ENCODE results near the gene OPCML.

- TF ChIP-seq, protein P1, sequence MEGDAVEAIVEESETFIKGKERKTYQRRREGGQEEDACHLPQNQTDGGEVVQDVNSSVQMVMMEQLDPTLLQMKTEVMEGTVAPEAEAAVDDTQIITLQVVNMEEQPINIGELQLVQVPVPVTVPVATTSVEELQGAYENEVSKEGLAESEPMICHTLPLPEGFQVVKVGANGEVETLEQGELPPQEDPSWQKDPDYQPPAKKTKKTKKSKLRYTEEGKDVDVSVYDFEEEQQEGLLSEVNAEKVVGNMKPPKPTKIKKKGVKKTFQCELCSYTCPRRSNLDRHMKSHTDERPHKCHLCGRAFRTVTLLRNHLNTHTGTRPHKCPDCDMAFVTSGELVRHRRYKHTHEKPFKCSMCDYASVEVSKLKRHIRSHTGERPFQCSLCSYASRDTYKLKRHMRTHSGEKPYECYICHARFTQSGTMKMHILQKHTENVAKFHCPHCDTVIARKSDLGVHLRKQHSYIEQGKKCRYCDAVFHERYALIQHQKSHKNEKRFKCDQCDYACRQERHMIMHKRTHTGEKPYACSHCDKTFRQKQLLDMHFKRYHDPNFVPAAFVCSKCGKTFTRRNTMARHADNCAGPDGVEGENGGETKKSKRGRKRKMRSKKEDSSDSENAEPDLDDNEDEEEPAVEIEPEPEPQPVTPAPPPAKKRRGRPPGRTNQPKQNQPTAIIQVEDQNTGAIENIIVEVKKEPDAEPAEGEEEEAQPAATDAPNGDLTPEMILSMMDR (optimal IDR thresholded peaks at IDR 0.05 in 1 of 3, IDR thresholded peaks at IDR 0.05 in 1 of 3, conservative IDR thresholded peaks at IDR 0.05 in 1 of 3; ENCODE audit: extremely low read depth in 1 of 3, insufficient read depth in 2 of 3, low read length in 3 of 3), result no peak
- no peak for TF ChIP-seq EZH2 (IDR thresholded peaks at IDR 0.05; ENCODE audit: low read length)
Observed at GRCh38 chr11:132742929-132743328, 789.4 kb downstream of the OPCML start.

All from keratinocyte (primary cell).